K562 (cell line): ENCODE measurements around the gene TECPR1. TPM values are rescaled to one million over a fixed set of nuclear protein-coding genes. Genes with fewer than 3 reads are reported as not detected.

Source experiments
- ATAC-seq: fragments of 200-7000 bp; cut with Tn5 transposase; 3 replicates; pipeline ENCODE4 v1.9.1; 2020; ENCODE audit warnings: moderate library complexity
- BruUV-seq: library from RNA; stranded (reverse); fragments of 400-500 nt; replicated peaks from 2 replicates; lab custom pipeline; 2021; lab: Mats Ljungman, UMichigan
- CTCF ChIA-PET: fragments of 300-600 bp; formaldehyde crosslinking; extraction: SDS; loops from one replicate; lab custom pipeline; 2021; ENCODE audit warnings: low intra/inter-chr PET ratio; lab: Yijun Ruan, JAX
- POLR2A ChIA-PET: fragments of 300-600, 350-650 bp; sonication (Branson Sonifier 250); formaldehyde crosslinking; extraction: SDS; loops from one replicate; lab custom pipeline; 2021; ENCODE audit warnings: antibody characterized with exemption, inconsistent platforms; lab: Yijun Ruan, JAX
- DNase-seq, 4 experiments: peaks; one replicate each; pipeline versions ENCODE4 v3.0.0 to v3.0.0-alpha.2; 2011 to 2018; ENCODE audit warnings: low spot score in 3 of 4, mixed read lengths in 3 of 4; ENCODE audit errors: extremely low read depth in 1 of 4
- FAIRE-seq: peaks from 2 replicates; lab custom pipeline; 2011; peaks lifted over from hg19 to GRCh38; lab: Jason Lieb, UNC
- H2AFZ ChIP-seq: 2 replicates; pipeline ENCODE4 v1.6.0; 2011; ENCODE audit warnings: low read depth, low read length, control low read depth, inconsistent platforms
- H3K27ac ChIP-seq: fragments of 200-600 bp; 3 replicates; pipeline ENCODE4 v1.8.0; 2011; ENCODE audit warnings: low read depth, mild to moderate bottlenecking, control low read depth, inconsistent platforms, low read length, moderate library complexity, mixed read lengths; ENCODE audit errors: extremely low read depth
- H3K27me3 ChIP-seq, 2 experiments: fragments of 300-600 bp in 1 of 2; 2 replicates in 1 of 2; 3 replicates in 1 of 2; pipeline versions ENCODE4 v1.6.0 to v1.8.0; 2011; ENCODE audit warnings: inconsistent platforms in 2 of 2, low read length in 2 of 2, mild to moderate bottlenecking in 1 of 2, mixed read lengths in 1 of 2, moderate library complexity in 1 of 2; ENCODE audit not compliant: control insufficient read depth in 2 of 2, insufficient read depth in 2 of 2
- H3K36me3 ChIP-seq: fragments of 300-600 bp; 3 replicates; pipeline ENCODE4 v1.8.0; 2011; ENCODE audit warnings: mild to moderate bottlenecking, low read length, inconsistent platforms; ENCODE audit not compliant: control insufficient read depth, insufficient read depth
- H3K4me1 ChIP-seq, 2 experiments: fragments of 200-600 bp in 1 of 2; replicated peaks in 1 of 2; 2 replicates in 1 of 2; 3 replicates in 1 of 2; pipeline versions ENCODE4 v1.5.1 to v1.8.0; 2011; ENCODE audit warnings: inconsistent platforms in 2 of 2, low read length in 2 of 2, mild to moderate bottlenecking in 1 of 2, mixed read lengths in 1 of 2, moderate library complexity in 1 of 2; ENCODE audit not compliant: control insufficient read depth in 2 of 2, insufficient read depth in 2 of 2
- H3K4me2 ChIP-seq: 2 replicates; pipeline ENCODE4 v1.6.1; 2011; ENCODE audit warnings: low read length, control low read depth, inconsistent platforms, mixed read lengths; ENCODE audit not compliant: insufficient read depth
- H3K4me3 ChIP-seq: fragments of 200-600 bp; sonication (generic), shearing (Covaris generic); 2 replicates; pipeline ENCODE4 v1.5.1; 2016; ENCODE audit warnings: control low read depth, inconsistent platforms
- H3K79me2 ChIP-seq: fragments of 200-600 bp; 3 replicates; pipeline ENCODE4 v1.8.0; 2011; ENCODE audit warnings: low read length, inconsistent platforms; ENCODE audit not compliant: control insufficient read depth, insufficient read depth
- H3K9ac ChIP-seq, 2 experiments: 2 replicates each; pipeline versions ENCODE4 v1.6.0 to v1.6.1; 2011; ENCODE audit warnings: low read depth in 2 of 2, low read length in 2 of 2, control low read depth in 1 of 2, inconsistent platforms in 1 of 2, mild to moderate bottlenecking in 1 of 2, mixed read lengths in 1 of 2; ENCODE audit not compliant: insufficient read depth in 1 of 2
- H3K9me1 ChIP-seq: one replicate; pipeline ENCODE4 v1.6.0; 2011; ENCODE audit warnings: inconsistent platforms, mild to moderate bottlenecking, low read length, moderate library complexity; ENCODE audit not compliant: control insufficient read depth, insufficient read depth
- H3K9me3 ChIP-seq: replicated peaks from 2 replicates; pipeline ENCODE4 v1.5.1; 2011; ENCODE audit warnings: low read depth, low read length, inconsistent platforms; ENCODE audit not compliant: control insufficient read depth, insufficient read depth
- H4K20me1 ChIP-seq: replicated peaks from 2 replicates; pipeline ENCODE4 v1.6.1; 2011; ENCODE audit warnings: low read length, inconsistent platforms, mixed read lengths; ENCODE audit not compliant: control insufficient read depth, insufficient read depth
- ARHGAP35 ChIP-seq: fragments of 450-650 bp; IDR thresholded peaks from 2 replicates; pipeline ENCODE4 v1.6.1; 2018; ENCODE audit not compliant: partially characterized antibody
- LARP7 ChIP-seq: fragments of 450-650 bp; IDR thresholded peaks from 2 replicates; pipeline ENCODE4 v1.6.1; 2016
- PHTF2 ChIP-seq: fragments of 250-450 bp; sonication (Bioruptor Pico); IDR thresholded peaks from 2 replicates; pipeline ENCODE4 v1.5.0; 2021; ENCODE audit warnings: mild to moderate bottlenecking
- ZBTB8A ChIP-seq: fragments of 450-650 bp; IDR thresholded peaks from 2 replicates; pipeline ENCODE4 v1.6.1; 2018; ENCODE audit warnings: mild to moderate bottlenecking, moderate library complexity; ENCODE audit not compliant: partially characterized antibody
- ZFP36 ChIP-seq: fragments of 150-350 bp; IDR thresholded peaks from 2 replicates; pipeline ENCODE4 v1.6.1; 2018; ENCODE audit warnings: low read length, low read depth; ENCODE audit not compliant: partially characterized antibody
- ZNF134 ChIP-seq: fragments of 250-450 bp; sonication (Bioruptor Pico); conservative IDR thresholded peaks from 2 replicates; pipeline ENCODE4 v1.4.0; 2020
- ZSCAN29 ChIP-seq: fragments of 450-650 bp; IDR thresholded peaks from 2 replicates; pipeline ENCODE4 v1.6.1; 2017
- WGBS: fragments of 100-300 bp; shearing (Covaris generic); methylation state at CpG from one replicate; pipeline ENCODE4 v1.1.6; 2016; ENCODE audit warnings: low coverage, mixed read lengths; ENCODE audit not compliant: insufficient coverage; ENCODE audit errors: missing lambda C conversion rate; 5-methylcytosine and 5-hydroxymethylcytosine counted together
- in situ Hi-C: fragments of 300-500 bp; cut with MboI; formaldehyde crosslinking; loops from 4 replicates; pipeline ENCODE4 v1.15.0; 2018; ENCODE audit warnings: inconsistent platforms, mixed read lengths
- intact Hi-C: fragments of 100-400 bp; cut with micrococcal nuclease; formaldehyde crosslinking; loops from 2 replicates; pipeline ENCODE4 v1.14.2; 2022
- polyA plus RNA-seq, 8 experiments: library from polyadenylated mRNA; depleted of rRNA in 4 of 8; stranded (reverse) in 5 of 8; unstranded in 3 of 8; fragments of >200 nt; fragmentation: Nextera tagmentation in 2 of 8; fragmentation: Illumina TruSeq in 1 of 8; extraction: Ambion mirVana in 2 of 8; extraction: Trizol in 1 of 8; gene quantifications; 2 replicates each; pipeline versions ENCODE4 v1.2.1 to v1.2.3, GENCODE V29; 2011 to 2014; ENCODE audit warnings: inconsistent platforms in 1 of 8, missing spikeins in 1 of 8
- total RNA-seq, 7 experiments: library from RNA; depleted of rRNA in 6 of 7; stranded (reverse); fragments of >200 nt in 6 of 7; fragmentation: Illumina TruSeq in 2 of 7; extraction: Trizol in 2 of 7; gene quantifications; 2 replicates each; pipeline versions ENCODE4 v1.2.1 to v1.2.3, GENCODE V29; 2011 to 2021; ENCODE audit warnings: low replicate concordance in 1 of 7
- TF ChIP-seq, protein P1 (sequence below), 2 experiments: fragments of 450-650 bp in 1 of 2; IDR thresholded peaks; 2 replicates each; pipeline ENCODE4 v1.6.1; 2011 to 2017; ENCODE audit warnings: low read depth in 2 of 2, antibody characterized with exemption in 1 of 2, borderline replicate concordance in 1 of 2, low read length in 1 of 2, mild to moderate bottlenecking in 1 of 2, mixed read lengths in 1 of 2; ENCODE audit not compliant: control insufficient read depth in 1 of 2

The TECPR1 gene
- total and polyA plus RNA-seq, 9 of the 15 experiments (the other 6 are each of a cell fraction or from before 2014, with no cell fraction given): 0.17 to 15.0 (median 2.2) TPM

DNA sequence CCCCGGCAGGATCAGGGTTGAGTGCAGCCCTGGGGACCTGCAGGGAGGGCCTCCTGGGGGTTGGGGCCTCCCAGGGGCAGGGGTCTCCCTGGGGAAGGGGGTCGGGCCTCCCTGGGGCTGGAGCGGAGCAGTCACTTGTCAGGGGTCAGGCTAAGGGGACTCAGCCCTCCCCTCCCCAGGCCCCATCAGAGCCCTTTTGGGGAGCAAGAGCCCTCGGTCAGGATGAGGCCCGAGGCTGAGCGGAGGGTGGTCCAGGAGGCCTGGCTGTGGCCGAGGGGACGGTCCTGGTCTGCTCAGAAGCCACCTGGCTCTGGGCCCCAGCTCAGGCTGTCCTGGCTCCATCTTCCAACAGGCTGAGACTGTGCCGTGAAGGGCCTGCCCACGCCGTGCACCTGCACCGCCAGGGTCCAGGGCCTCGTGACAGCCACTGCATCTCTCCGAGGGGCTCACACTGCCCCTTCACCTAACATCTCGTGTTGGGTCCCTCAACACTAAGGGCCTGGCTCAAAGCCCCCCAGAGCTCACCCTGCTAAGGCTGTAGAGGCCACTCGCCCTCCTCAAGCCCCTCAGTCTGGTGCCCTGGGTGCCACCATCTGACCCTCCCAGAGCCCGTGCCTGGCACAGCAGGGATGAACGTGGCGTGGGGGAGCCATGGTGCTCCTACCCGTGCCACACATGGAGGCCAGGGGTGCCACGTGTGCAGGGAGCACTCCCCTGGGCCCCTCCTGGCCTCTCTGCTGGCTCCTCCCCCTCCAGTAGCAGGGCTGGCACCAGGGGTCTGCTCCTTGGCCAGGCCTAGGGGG is 27.9 kb downstream of the TECPR1 start:
- Histone ChIP-seq H3K9ac (peak overlapping the region in 1 of 2 experiments; percentile 45; a peak in 1 of 4 replicates), H3K9me3 (no peaks in the 10 kb centered on the region), H3K4me1 (peaks cover 0 to 34% of the 10 kb centered on the region in 2 experiments; a peak in 1 of 5 replicates), H3K27ac (no peak overlapping the region), H2AFZ (no peak overlapping the region), H3K9me1 (no peaks in the 10 kb centered on the region), H3K4me3 (no peak overlapping the region), H3K79me2 (no peaks in the 10 kb centered on the region), H3K27me3 (peaks cover 2 to 44% of the 10 kb centered on the region in 2 experiments; a peak in 4 of 5 replicates), H4K20me1 (no peaks in the 10 kb centered on the region), H3K4me2 (no peak overlapping the region), H3K36me3 (no peaks in the 10 kb centered on the region)
- BruUV-seq: no TSS peak
- 36% methylated on average over 20 of the region's 21 CpGs for WGBS
- in situ Hi-C loops (no loop called here), intact Hi-C loops (no loop called here)
- CTCF ChIA-PET: no interaction called here
- peak in 2 of 4 experiments; percentile 6 to 11 for DNase-seq
- ATAC-seq: no peak
- POLR2A ChIA-PET: no interaction called here
- TF ChIP-seq ARHGAP35 (no peak), ZSCAN29 (no peak), LARP7 (no peak), ZBTB8A (no peak), ZFP36 (no peak)
- no peak for FAIRE-seq

DNA sequence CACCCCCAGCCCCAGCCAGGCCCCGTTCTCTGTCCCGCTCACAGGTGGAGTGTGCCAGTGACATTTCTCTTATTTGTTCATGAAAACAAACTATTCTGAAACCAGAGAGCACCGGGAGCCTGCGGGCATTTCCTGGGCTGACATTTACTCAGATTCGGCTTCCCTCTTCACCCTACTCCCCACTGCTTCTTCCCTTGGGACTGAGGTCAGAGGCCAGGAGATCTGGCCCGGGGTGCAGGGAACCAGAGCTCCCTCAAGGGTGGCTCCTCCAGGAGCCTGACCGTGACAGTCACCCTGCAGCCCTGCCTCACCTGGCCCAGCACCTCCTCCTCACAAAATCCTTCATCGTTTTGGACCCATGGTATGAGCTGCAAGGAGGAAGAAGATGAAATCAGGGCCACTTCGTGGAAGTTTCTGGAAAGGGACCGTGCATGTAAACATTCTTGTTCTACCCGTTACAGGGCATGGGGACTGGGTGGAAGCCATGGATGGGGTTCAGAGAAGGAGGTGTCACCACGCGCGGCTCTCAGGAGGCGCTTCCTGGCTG is 28.6 kb downstream of the TECPR1 start:
- no peak overlapping the region for H3K4me3 ChIP-seq
- H3K9me1 ChIP-seq: no peaks in the 10 kb centered on the region
- ChIA-PET CTCF (no interaction called here), POLR2A (no interaction called here)
- peak overlapping the region in 1 of 2 experiments; percentile 45; a peak in 1 of 4 replicates for H3K9ac ChIP-seq
- no peak overlapping the region for H3K27ac ChIP-seq
- H3K4me1 ChIP-seq: peaks cover 1 to 29% of the 10 kb centered on the region in 2 experiments; a peak in 2 of 5 replicates
- H3K9me3 ChIP-seq: no peaks in the 10 kb centered on the region
- no peak for ATAC-seq
- intact Hi-C loops (no loop called here), in situ Hi-C loops (no loop called here)
- 21% methylated on average over 15 of the region's 15 CpGs for WGBS
- no TSS peak for BruUV-seq
- peak in 2 of 4 experiments; percentile 9 to 15 for DNase-seq
- no peaks in the 10 kb centered on the region; the same call in 1 of the 2 replicates for H4K20me1 ChIP-seq
- FAIRE-seq: no peak
- peaks cover 0 to 37% of the 10 kb centered on the region in 2 experiments; a peak in 3 of 5 replicates for H3K27me3 ChIP-seq
- TF ChIP-seq PHTF2 (CRISPR knock-in tag) (no peak), ZNF134 (CRISPR knock-in tag) (no peak)
- TF ChIP-seq, protein P1, sequence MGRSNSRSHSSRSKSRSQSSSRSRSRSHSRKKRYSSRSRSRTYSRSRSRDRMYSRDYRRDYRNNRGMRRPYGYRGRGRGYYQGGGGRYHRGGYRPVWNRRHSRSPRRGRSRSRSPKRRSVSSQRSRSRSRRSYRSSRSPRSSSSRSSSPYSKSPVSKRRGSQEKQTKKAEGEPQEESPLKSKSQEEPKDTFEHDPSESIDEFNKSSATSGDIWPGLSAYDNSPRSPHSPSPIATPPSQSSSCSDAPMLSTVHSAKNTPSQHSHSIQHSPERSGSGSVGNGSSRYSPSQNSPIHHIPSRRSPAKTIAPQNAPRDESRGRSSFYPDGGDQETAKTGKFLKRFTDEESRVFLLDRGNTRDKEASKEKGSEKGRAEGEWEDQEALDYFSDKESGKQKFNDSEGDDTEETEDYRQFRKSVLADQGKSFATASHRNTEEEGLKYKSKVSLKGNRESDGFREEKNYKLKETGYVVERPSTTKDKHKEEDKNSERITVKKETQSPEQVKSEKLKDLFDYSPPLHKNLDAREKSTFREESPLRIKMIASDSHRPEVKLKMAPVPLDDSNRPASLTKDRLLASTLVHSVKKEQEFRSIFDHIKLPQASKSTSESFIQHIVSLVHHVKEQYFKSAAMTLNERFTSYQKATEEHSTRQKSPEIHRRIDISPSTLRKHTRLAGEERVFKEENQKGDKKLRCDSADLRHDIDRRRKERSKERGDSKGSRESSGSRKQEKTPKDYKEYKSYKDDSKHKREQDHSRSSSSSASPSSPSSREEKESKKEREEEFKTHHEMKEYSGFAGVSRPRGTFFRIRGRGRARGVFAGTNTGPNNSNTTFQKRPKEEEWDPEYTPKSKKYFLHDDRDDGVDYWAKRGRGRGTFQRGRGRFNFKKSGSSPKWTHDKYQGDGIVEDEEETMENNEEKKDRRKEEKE (IDR thresholded peaks at IDR 0.05; ENCODE audit: borderline replicate concordance in 1 of 2, control insufficient read depth in 1 of 2, low read depth in 2 of 2, low read length in 1 of 2): no peak
- H3K36me3 ChIP-seq: no peaks in the 10 kb centered on the region
- no peaks in the 10 kb centered on the region for H3K79me2 ChIP-seq
- no peak overlapping the region for H2AFZ ChIP-seq
- H3K4me2 ChIP-seq: no peak overlapping the region
